ENCODE results near the gene ACADL. TPM values are rescaled to one million over a fixed set of nuclear protein-coding genes. Genes with fewer than 3 reads are reported as not detected.
A peak's percentile ranks its signal among the peaks of the same experiment; 100 is the strongest.

Gene ACADL
- total RNA-seq, 2 experiments from 2014 or later, result not detected

GRCh38 chr2:210227290-210228088, 2.2 kb upstream of the ACADL start:
- no peaks in the 10 kb centered on the region for H3K9me3 Mint-ChIP-seq
- H3K27ac Mint-ChIP-seq, result no peak overlapping the region
- ChIA-PET POLR2A (interaction anchor here (1.7 kb wide), 1 partner anchor 9 kb away, joined by 4 read pairs; no protein-coding TSS in a partner anchor), CTCF (interaction anchor here (1.4 kb wide), 1 partner anchor 9 kb away, joined by 4 read pairs; no protein-coding TSS in a partner anchor)
- ATAC-seq (no peak), DNase-seq (no peak)
- H3K4me1 Mint-ChIP-seq (ENCODE audit: low read depth), result peaks cover 3% of the 10 kb centered on the region
- no peak overlapping the region for H3K4me3 Mint-ChIP-seq
- TF ChIP-seq CTCF (IDR thresholded peaks at IDR 0.05), result no peak
- intact Hi-C loops (cut with micrococcal nuclease), result no loop called here
- no peaks in the 10 kb centered on the region for H3K36me3 Mint-ChIP-seq (ENCODE audit: low read depth)
- peaks cover 40% of the 10 kb centered on the region for H3K27me3 Mint-ChIP-seq

GRCh38 chr2:210226223-210226622, 976 bp upstream of the ACADL start:
- CTCF ChIA-PET, result no interaction called here
- Mint-ChIP-seq H3K27ac (no peak overlapping the region), H3K9me3 (no peaks in the 10 kb centered on the region), H3K4me1 (ENCODE audit: low read depth) (peaks cover 3% of the 10 kb centered on the region), H3K4me3 (no peak overlapping the region), H3K36me3 (ENCODE audit: low read depth) (no peaks in the 10 kb centered on the region), H3K27me3 (peaks cover 38% of the 10 kb centered on the region)
- DNase-seq, result no peak
- no peak for ATAC-seq
- intact Hi-C loops (cut with micrococcal nuclease), result no loop called here
- no peak for TF ChIP-seq CTCF (IDR thresholded peaks at IDR 0.05)
- POLR2A ChIA-PET, result no interaction called here

GRCh38 chr2:210224591-210224940, 681 bp downstream of the ACADL start:
- Mint-ChIP-seq H3K27ac (no peak overlapping the region), H3K4me1 (ENCODE audit: low read depth) (peaks cover 3% of the 10 kb centered on the region), H3K4me3 (peak overlapping the region; percentile 17), H3K36me3 (ENCODE audit: low read depth) (no peaks in the 10 kb centered on the region), H3K27me3 (peaks cover 42% of the 10 kb centered on the region), H3K9me3 (no peaks in the 10 kb centered on the region)
- intact Hi-C loops (cut with micrococcal nuclease), result no loop called here
- ATAC-seq (peak; percentile 37), DNase-seq (no peak)
- CTCF ChIA-PET, result interaction anchor here (2.3 kb wide), 1 partner anchor 26 kb away, joined by 9 read pairs; no protein-coding TSS in a partner anchor
- TF ChIP-seq CTCF (IDR thresholded peaks at IDR 0.05), result no peak
- POLR2A ChIA-PET, result no interaction called here

GRCh38 chr2:210215120-210215519, 10.1 kb downstream of the ACADL start:
- CTCF ChIA-PET, result no interaction called here
- Mint-ChIP-seq H3K27me3 (peaks cover 5% of the 10 kb centered on the region), H3K9me3 (no peaks in the 10 kb centered on the region), H3K36me3 (ENCODE audit: low read depth) (no peaks in the 10 kb centered on the region), H3K4me1 (ENCODE audit: low read depth) (no peaks in the 10 kb centered on the region), H3K27ac (no peak overlapping the region), H3K4me3 (no peak overlapping the region)
- DNase-seq (no peak), ATAC-seq (no peak)
- intact Hi-C loops (cut with micrococcal nuclease), result no loop called here
- POLR2A ChIA-PET, result no interaction called here
- no peak for TF ChIP-seq CTCF (IDR thresholded peaks at IDR 0.05)

GRCh38 chr2:210210185-210210584, 15.1 kb downstream of the ACADL start:
- ChIA-PET POLR2A (no interaction called here), CTCF (no interaction called here)
- intact Hi-C loops (cut with micrococcal nuclease), result no loop called here
- TF ChIP-seq CTCF (IDR thresholded peaks at IDR 0.05), result no peak
- H3K4me3 Mint-ChIP-seq, result no peak overlapping the region
- no peaks in the 10 kb centered on the region for H3K9me3 Mint-ChIP-seq
- H3K4me1 Mint-ChIP-seq (ENCODE audit: low read depth), result no peaks in the 10 kb centered on the region
- no peak for ATAC-seq
- H3K27ac Mint-ChIP-seq, result no peak overlapping the region
- peaks cover 11% of the 10 kb centered on the region for H3K27me3 Mint-ChIP-seq
- H3K36me3 Mint-ChIP-seq (ENCODE audit: low read depth), result no peaks in the 10 kb centered on the region
- no peak for DNase-seq
